GM19452 (cell line): ENCODE data around the gene CASS4.

Experiments used
- ATAC-seq: cut with Tn5 transposase; IDR thresholded peaks from one replicate; pipeline ENCODE4 v1.9.1; 2021; ENCODE audit not compliant: unreplicated experiment

CASS4 gene

GRCh38 chr20:56422824-56423189 lies 10.7 kb downstream of the CASS4 start:
- ATAC-seq = no peak

GRCh38 chr20:56423211-56423610 lies 11.2 kb downstream of the CASS4 start:
- ATAC-seq = no peak

GRCh38 chr20:56423886-56424285 lies 11.8 kb downstream of the CASS4 start:
- no peak for ATAC-seq

- no peak for ATAC-seq
Observed at GRCh38 chr20:56424931-56425330, 12.9 kb downstream of the CASS4 start.

- ATAC-seq = no peak
Observed at GRCh38 chr20:56426026-56426425, 14.0 kb downstream of the CASS4 start.

- no peak for ATAC-seq
Observed at GRCh38 chr20:56426926-56427325, 14.9 kb downstream of the CASS4 start.

GRCh38 chr20:56427797-56428196 lies 15.7 kb downstream of the CASS4 start:
- no peak for ATAC-seq

GRCh38 chr20:56428410-56428809 lies 16.4 kb downstream of the CASS4 start:
- no peak for ATAC-seq

GRCh38 chr20:56428881-56429280 lies 16.8 kb downstream of the CASS4 start:
- ATAC-seq = no peak

GRCh38 chr20:56429502-56429901 lies 17.4 kb downstream of the CASS4 start:
- no peak for ATAC-seq

- no peak for ATAC-seq
Observed at GRCh38 chr20:56429941-56430340, 17.9 kb downstream of the CASS4 start.

- no peak for ATAC-seq
Observed at GRCh38 chr20:56430461-56430860, 18.4 kb downstream of the CASS4 start.

GRCh38 chr20:56430957-56431356 lies 18.9 kb downstream of the CASS4 start:
- no peak for ATAC-seq

- no peak for ATAC-seq
Observed at GRCh38 chr20:56431471-56431870, 19.4 kb downstream of the CASS4 start.

GRCh38 chr20:56433221-56433879 lies 21.3 kb downstream of the CASS4 start:
- ATAC-seq = no peak

GRCh38 chr20:56433880-56434255 lies 21.8 kb downstream of the CASS4 start:
- no peak for ATAC-seq

- ATAC-seq = no peak
Observed at GRCh38 chr20:56437196-56437960, 25.3 kb downstream of the CASS4 start.

- no peak for ATAC-seq
Observed at GRCh38 chr20:56438284-56438683, 26.2 kb downstream of the CASS4 start.

GRCh38 chr20:56439771-56440291 lies 27.8 kb downstream of the CASS4 start:
- no peak for ATAC-seq

- peak; percentile 70 for ATAC-seq
Observed at GRCh38 chr20:56440346-56441007, 28.4 kb downstream of the CASS4 start.

- ATAC-seq = no peak
Observed at GRCh38 chr20:56442389-56443365, 30.6 kb downstream of the CASS4 start.
